ENCODE data around the gene ETV3.

Gene ETV3

GRCh38 chr1:157161901-157162300 lies 23.7 kb upstream of the ETV3 start:
- DNase-seq (ENCODE audit: low read depth in 2 of 2): no peak

DNA sequence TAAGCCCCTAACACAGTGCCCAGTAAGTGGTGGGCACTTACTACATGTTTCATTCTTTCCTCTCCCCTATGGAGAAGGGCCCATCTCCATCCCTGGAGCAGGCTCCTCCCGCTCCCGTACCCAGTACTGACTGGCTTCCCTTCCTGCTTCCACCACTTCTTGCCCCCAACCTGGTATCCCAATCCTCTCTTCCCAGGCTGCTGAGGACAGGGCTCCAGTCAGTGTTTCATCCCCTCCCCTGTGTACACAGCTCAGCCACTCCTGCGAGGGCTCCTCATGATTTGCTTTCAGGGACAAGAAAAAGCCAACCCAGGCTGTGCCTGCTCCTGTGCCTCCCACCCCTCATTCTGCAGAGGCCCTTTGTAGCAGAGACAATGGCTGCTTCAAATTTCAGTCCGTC lies 20.8 kb upstream of the ETV3 start:
- DNase-seq (ENCODE audit: low read depth in 2 of 2): no peak

DNA sequence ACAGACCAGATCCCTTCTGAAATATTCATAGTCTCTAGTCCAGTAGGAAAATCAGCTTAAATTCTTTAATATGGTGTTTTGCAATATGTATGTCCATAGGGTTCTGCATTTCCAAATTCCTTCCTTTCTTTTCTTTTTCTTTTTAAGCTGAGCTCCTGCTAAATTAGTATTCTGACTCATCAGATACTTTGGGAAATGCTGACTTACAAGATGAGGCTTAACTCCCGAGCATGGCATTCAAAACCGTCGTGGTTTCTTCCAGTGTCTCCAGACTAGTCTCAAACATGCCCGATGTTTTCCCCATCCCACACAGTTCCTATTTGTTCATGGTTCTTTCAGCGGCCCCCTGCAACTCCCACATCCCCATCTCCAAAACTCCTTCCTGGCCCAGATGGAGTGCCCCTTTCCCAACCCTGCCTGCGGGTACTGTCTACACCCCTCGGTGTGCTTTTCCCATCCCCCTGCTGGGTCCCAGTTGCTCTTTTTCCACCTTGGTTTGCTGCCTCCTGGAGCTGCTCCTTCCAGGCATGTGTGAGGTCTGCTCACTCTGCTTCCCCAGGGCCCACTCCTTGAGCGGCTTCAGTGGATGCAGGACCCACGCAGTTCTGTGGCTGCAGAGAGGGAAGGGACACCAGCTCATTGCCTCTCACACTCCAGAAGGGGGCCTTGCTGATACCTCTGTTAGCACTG lies 19.5 kb upstream of the ETV3 start:
- DNase-seq (ENCODE audit: low read depth in 2 of 2): no peak

GRCh38 chr1:157156058-157156541 lies 17.9 kb upstream of the ETV3 start:
- DNase-seq (ENCODE audit: low read depth in 2 of 2): peak; percentile 71 to 81

DNA sequence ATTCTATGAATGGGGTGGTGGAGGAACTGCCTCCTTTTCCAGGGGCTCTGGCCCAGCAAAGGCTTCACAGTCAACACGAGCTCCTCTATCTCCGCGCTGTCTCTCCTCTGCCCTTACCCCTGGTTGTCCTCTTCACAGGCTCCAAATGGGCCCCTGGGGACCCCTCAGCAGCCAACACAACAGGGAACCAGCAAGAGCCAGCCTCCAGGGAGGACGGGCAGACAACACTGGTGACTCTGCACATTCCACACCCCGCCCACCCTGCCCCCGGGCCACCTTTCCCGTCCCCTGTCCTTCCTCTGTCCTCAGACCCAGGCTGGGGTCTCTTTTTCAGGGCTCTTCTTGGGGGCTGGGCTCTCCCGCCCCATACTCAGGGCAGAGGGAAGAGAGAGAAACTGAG lies 17.5 kb upstream of the ETV3 start:
- DNase-seq (ENCODE audit: low read depth in 2 of 2): no peak

DNA sequence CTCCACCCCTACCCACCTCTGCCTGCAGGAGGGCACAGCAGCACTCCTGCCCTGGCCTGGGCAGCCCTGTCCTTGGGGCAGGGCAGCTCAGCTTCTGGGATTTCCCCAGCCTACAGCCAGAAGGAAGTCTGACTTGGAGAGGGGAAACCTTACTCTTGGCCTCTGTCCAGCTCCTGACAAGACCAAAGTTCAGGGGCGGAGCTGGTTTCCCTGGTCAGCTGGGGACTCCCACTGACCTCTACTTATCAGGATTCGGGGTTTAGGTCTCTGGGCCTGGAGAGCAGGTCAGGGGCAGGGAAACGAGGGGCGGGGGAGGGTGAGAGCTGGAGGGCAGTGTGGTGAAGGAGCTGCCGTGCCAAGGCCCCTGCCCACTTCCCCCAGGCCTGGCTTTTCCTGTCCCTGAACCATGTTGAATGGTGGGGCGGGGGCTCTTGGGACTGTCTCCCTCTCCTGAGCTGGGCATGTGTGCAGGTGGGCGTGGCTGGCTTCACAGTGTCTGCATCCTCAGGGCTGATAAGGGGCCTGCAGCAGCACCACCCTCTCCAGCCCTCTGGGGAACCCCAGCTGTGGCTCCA lies 16.8 kb upstream of the ETV3 start:
- DNase-seq (ENCODE audit: low read depth in 2 of 2): no peak

DNA sequence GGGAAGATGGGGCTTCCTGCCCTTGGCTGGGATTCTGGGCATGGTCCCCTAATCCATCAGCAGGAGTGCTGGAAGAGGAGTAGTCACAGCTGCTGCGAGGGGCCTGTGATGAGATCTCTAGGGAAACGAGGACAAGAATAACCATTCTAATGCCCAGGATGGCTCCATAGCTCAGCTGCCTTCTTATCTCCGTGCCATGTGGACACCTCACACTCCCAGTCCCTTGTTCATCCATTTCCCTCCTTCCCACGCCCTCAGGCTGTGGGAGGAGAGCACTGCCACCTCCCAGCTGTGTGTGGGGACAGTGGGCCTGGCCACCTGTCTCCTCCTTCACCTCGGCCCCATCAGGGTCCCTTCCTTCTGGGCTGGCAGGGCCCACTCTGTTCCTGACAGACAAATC lies 16.1 kb upstream of the ETV3 start:
- DNase-seq (ENCODE audit: low read depth in 2 of 2): no peak

DNA sequence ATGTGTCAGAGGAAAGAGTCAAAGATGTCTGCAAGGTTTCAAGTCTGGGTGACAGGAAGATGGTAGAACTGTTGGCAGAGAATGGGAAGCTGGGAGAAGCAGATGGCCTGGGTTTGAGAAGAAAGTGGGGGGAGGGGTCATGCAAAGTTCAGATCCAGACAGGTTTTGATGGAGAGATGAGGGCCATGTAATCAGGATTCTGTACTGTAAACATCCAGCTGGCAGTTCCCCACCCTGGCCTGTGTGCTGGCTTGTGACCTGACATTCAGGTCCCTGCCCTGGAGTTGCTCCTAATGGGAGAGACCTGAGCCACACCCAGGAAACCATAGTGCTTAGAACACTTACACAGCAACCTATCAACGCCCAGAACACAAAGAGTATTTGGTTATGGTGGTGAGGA lies 15.6 kb upstream of the ETV3 start:
- DNase-seq (ENCODE audit: low read depth in 2 of 2): no peak

DNA sequence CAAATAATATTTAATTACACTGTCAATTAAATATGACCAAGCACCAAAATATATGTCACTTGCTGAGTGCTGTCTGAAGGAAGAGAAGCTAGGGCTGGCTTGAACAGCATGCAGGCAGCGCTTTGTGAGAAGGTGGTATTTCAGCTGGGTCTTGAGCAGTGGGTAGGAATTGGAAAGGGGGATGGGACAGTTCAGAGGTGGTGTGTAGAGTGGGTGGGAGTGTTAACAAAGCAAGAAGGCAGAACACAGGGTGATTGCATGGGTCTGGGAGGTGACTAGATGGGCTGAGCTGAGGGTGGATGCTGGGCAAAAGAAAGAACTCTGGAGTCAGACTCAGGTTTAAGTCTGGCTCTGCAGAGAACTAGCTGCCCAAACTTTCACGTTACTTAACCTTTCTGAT lies 14.3 kb upstream of the ETV3 start:
- no peak for DNase-seq (ENCODE audit: low read depth in 2 of 2)

- no peak for DNase-seq (ENCODE audit: low read depth in 2 of 2)
Measured at GRCh38 chr1:157151506-157151905, 13.3 kb upstream of the ETV3 start.

GRCh38 chr1:157151073-157151472 lies 12.9 kb upstream of the ETV3 start:
- DNase-seq (ENCODE audit: low read depth in 2 of 2): no peak

DNA sequence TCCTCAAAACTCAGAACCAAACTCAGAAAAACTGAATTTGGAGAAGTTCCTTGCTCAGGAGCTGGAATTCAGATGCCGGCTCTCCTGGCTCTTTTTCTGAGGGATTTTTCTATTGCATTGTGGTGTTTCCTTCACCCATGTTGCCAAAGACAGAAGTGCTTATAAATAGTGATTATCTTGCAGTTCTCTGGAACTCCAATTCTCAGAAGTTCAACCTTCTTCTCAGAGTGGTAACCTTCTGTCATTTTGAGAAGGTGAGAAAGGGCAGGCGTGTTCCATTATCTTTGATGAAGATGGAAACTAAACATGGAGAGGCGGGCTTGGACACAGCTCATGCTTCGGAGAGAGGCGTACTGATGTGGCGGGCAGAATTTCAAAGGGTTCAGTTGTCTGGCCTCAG lies 12.4 kb upstream of the ETV3 start:
- no peak for DNase-seq (ENCODE audit: low read depth in 2 of 2)

- no peak for DNase-seq (ENCODE audit: low read depth in 2 of 2)
Measured at GRCh38 chr1:157147906-157148700, 9.9 kb upstream of the ETV3 start.

GRCh38 chr1:157147037-157147436 lies 8.8 kb upstream of the ETV3 start:
- DNase-seq (ENCODE audit: low read depth in 2 of 2): no peak

- DNase-seq (ENCODE audit: low read depth in 2 of 2): no peak
Measured at GRCh38 chr1:157146244-157146643, 8.0 kb upstream of the ETV3 start.

DNA sequence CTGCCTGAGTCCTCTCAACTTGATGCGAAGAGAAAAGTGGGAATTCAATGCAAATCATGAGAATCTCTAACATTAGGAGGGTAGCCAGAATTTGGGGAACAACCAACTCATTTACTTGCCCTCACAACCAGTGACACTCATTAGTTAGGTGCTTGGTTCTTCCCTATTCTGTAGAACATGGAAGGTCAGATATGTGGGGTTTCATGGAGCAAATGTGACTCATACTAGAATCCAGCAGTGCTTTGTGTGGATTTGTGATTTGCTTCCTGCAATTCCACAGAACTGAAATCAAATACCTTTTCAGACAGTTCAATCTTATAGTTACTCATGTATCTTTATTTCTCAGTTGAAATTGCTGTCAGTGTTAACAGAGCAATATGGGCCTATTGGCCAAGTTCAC lies 6.9 kb upstream of the ETV3 start:
- no peak for DNase-seq (ENCODE audit: low read depth in 2 of 2)

GRCh38 chr1:157144509-157144908 lies 6.3 kb upstream of the ETV3 start:
- no peak for DNase-seq (ENCODE audit: low read depth in 2 of 2)

DNA sequence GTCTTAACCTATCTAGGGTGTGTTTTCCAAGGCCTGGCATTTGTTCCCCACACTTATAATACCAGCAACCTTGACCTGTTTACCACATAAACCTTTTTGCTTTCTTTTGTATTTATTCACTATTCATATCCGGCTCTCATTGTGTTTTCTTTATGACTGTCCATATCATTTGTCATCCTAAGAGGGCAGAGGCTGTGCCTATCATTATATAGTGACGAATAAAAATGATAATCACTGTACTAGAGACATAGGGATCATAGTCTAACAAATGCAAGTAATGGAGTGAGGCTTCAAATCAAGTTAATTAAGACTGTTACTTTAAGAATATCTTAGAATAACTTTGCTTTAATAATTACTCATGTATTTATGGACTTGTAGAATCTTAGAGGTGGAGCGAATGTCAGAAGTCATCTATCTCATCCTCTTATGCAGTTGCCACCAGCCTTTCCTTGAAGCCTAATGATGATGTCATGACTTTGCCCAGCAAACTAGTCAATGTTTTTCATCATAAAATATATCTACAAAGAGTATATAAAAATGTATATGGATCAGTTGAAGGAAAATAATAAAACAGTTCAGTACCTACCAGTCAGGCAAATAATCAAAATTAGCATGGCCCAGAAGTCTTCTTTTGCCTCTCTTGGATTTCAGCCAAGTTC lies 4.7 kb upstream of the ETV3 start:
- no peak for DNase-seq (ENCODE audit: low read depth in 2 of 2)

GRCh38 chr1:157142201-157142600 lies 4.0 kb upstream of the ETV3 start:
- DNase-seq (ENCODE audit: low read depth in 2 of 2): no peak

GRCh38 chr1:157141212-157141855 lies 3.1 kb upstream of the ETV3 start:
- DNase-seq (ENCODE audit: low read depth in 2 of 2): no peak

- DNase-seq (ENCODE audit: low read depth in 2 of 2): peak in 1 of 2 donors; percentile 19
Measured at GRCh38 chr1:157140063-157140588, 1.9 kb upstream of the ETV3 start.
